LNCaP clone FGC (cell line): ENCODE measurements around the gene SMURF2.
A peak's percentile ranks its signal among the peaks of the same experiment; 100 is the strongest.

Source experiments
- DNase-seq: peaks from one replicate; pipeline ENCODE4 v3.0.0-alpha.2; 2011; ENCODE audit warnings: low read depth
- H3K4me3 ChIP-seq: 2 replicates; pipeline ENCODE4 v1.5.1; 2011; ENCODE audit warnings: mild to moderate bottlenecking, low read depth, low read length, control low read depth
- CTCF ChIP-seq: IDR thresholded peaks from 2 replicates; pipeline ENCODE4 v1.5.1; 2012; ENCODE audit warnings: mild to moderate bottlenecking; ENCODE audit not compliant: control insufficient read depth, insufficient read depth; ENCODE audit errors: extremely low read depth

Gene SMURF2

GRCh38 chr17:64497565-64498035 lies 164.5 kb downstream of the SMURF2 start:
- peak overlapping the region; percentile 83 for H3K4me3 ChIP-seq
- no peak for DNase-seq
- TF ChIP-seq CTCF: no peak

- H3K4me3 ChIP-seq: peak within 1 kb of the TSS; percentile 83
- DNase-seq: peak; percentile 73
- TF ChIP-seq CTCF: peak; percentile 43
These were observed 165.1 kb downstream of the SMURF2 start, which contains the start of gene POLG2 for GRCh38 chr17:64496786-64497564. Gene POLG2 (minus strand): TSS chr17:64497054. CDS start chr17:64496968, 86 bp downstream.

- TF ChIP-seq CTCF: no peak
- DNase-seq: no peak
- H3K4me3 ChIP-seq: peak overlapping the region; percentile 83
These were observed 165.7 kb downstream of the SMURF2 start for GRCh38 chr17:64496348-64496785.
